HepG2 (cell line): ENCODE measurements around the gene CRLF1. TPM values are rescaled to one million over a fixed set of nuclear protein-coding genes. Genes with fewer than 3 reads are reported as not detected.

Experiments used
- ELK4 ChIP-seq: sonication (generic); formaldehyde crosslinking; IDR thresholded peaks from 2 replicates; pipeline ENCODE4 v1.9.0; 2021; ENCODE audit warnings: missing genetic modification reagents, borderline replicate concordance
- FOXO1 ChIP-seq: sonication (generic); formaldehyde crosslinking; IDR thresholded peaks from 2 replicates; pipeline ENCODE4 v1.4.0; 2020; ENCODE audit warnings: missing genetic modification reagents
- HES4 ChIP-seq: sonication (generic); formaldehyde crosslinking; IDR thresholded peaks from 2 replicates; pipeline ENCODE4 v1.9.0; 2021; ENCODE audit warnings: mild to moderate bottlenecking, missing genetic modification reagents, borderline replicate concordance
- HMGA1 ChIP-seq: sonication (generic); formaldehyde crosslinking; conservative IDR thresholded peaks from 2 replicates; pipeline ENCODE4 v1.4.0; 2020; ENCODE audit warnings: missing genetic modification reagents
- KLF13 ChIP-seq: sonication (generic); formaldehyde crosslinking; IDR thresholded peaks from 2 replicates; pipeline ENCODE4 v1.4.0; 2020; ENCODE audit warnings: mild to moderate bottlenecking, missing genetic modification reagents
- MAF1 ChIP-seq: sonication (generic); formaldehyde crosslinking; IDR thresholded peaks from 2 replicates; pipeline ENCODE4 v1.5.0; 2020; ENCODE audit warnings: missing genetic modification reagents, borderline replicate concordance
- MIXL1 ChIP-seq: IDR thresholded peaks from 2 replicates; pipeline ENCODE4 v1.6.1; 2016
- NR2C2 ChIP-seq: sonication (generic); formaldehyde crosslinking; IDR thresholded peaks from 2 replicates; pipeline ENCODE4 v1.4.0; 2020; ENCODE audit warnings: missing genetic modification reagents, mild to moderate bottlenecking, moderate library complexity, borderline replicate concordance
- PCBP2 ChIP-seq: fragments of 200-400 bp; formaldehyde crosslinking; optimal IDR thresholded peaks from 2 replicates; pipeline ENCODE3; 2018; ENCODE audit warnings: low read length, low read depth; ENCODE audit not compliant: poor library complexity, severe bottlenecking
- POLR2G ChIP-seq: fragments of 200-400 bp; formaldehyde crosslinking; IDR thresholded peaks from 2 replicates; pipeline ENCODE4 v1.6.1; 2018; ENCODE audit warnings: mild to moderate bottlenecking, low read depth, low read length, moderate library complexity
- SNAPC2 ChIP-seq: sonication (generic); formaldehyde crosslinking; IDR thresholded peaks from 2 replicates; pipeline ENCODE4 v1.8.1; 2022; ENCODE audit warnings: mild to moderate bottlenecking, missing genetic modification reagents
- U2AF1 ChIP-seq: fragments of 200-400 bp; formaldehyde crosslinking; optimal IDR thresholded peaks from 2 replicates; pipeline ENCODE3; 2017; ENCODE audit warnings: mild to moderate bottlenecking, low read depth, low read length
- ZBTB20 ChIP-seq: sonication (generic); formaldehyde crosslinking; IDR thresholded peaks from 2 replicates; pipeline ENCODE4 v1.8.1; 2023; ENCODE audit warnings: missing genetic modification reagents, low read depth, mild to moderate bottlenecking, borderline replicate concordance
- ZFAT ChIP-seq: sonication (generic); formaldehyde crosslinking; conservative IDR thresholded peaks from 2 replicates; pipeline ENCODE4 v1.8.1; 2023; ENCODE audit warnings: missing genetic modification reagents, inconsistent platforms
- ZNF33A ChIP-seq: sonication (generic); formaldehyde crosslinking; IDR thresholded peaks from 2 replicates; pipeline ENCODE4 v1.5.1; 2020; ENCODE audit warnings: missing genetic modification reagents, mild to moderate bottlenecking, moderate library complexity, borderline replicate concordance
- ZNF883 ChIP-seq: sonication (generic); formaldehyde crosslinking; IDR thresholded peaks from 2 replicates; pipeline ENCODE4 v1.5.1; 2020; ENCODE audit warnings: mild to moderate bottlenecking, missing genetic modification reagents; ENCODE audit errors: not compliant biosample characterization
- ZSCAN30 ChIP-seq: sonication (generic); formaldehyde crosslinking; IDR thresholded peaks from 2 replicates; pipeline ENCODE4 v1.5.0; 2020; ENCODE audit warnings: mild to moderate bottlenecking, missing genetic modification reagents
- polyA plus RNA-seq, 8 experiments: library from polyadenylated mRNA; depleted of rRNA in 3 of 8; stranded (reverse) in 7 of 8; unstranded in 1 of 8; fragments of >200 nt; fragmentation: Illumina TruSeq in 4 of 8; extraction: Trizol in 4 of 8; gene quantifications; 2 replicates each; pipeline versions ENCODE4 v1.2.1 to v1.2.3, GENCODE V29; 2011 to 2016; ENCODE audit warnings: low read depth in 4 of 8, missing spikeins in 1 of 8, mixed read lengths in 1 of 8; ENCODE audit not compliant: insufficient read depth in 1 of 8
- total RNA-seq, 5 experiments: library from RNA; depleted of rRNA; stranded (reverse); fragments of >200 nt; fragmentation: Illumina TruSeq; extraction: Trizol; gene quantifications; 2 replicates each; pipeline ENCODE4 v1.2.3, GENCODE V29; 2016; ENCODE audit warnings: low read depth in 1 of 5
- TF ChIP-seq, protein P1 (sequence below): sonication (generic); formaldehyde crosslinking; IDR thresholded peaks from 2 replicates; pipeline ENCODE4 v1.4.0; 2020; ENCODE audit warnings: missing genetic modification reagents, borderline replicate concordance
- TF ChIP-seq, protein P2 (sequence below): sonication (generic); formaldehyde crosslinking; IDR thresholded peaks from 2 replicates; pipeline ENCODE4 v1.8.0; 2022; ENCODE audit warnings: mild to moderate bottlenecking, missing genetic modification reagents
- TF ChIP-seq, protein P3 (sequence below): sonication (generic); formaldehyde crosslinking; IDR thresholded peaks from 2 replicates; pipeline ENCODE4 v1.4.0; 2020; ENCODE audit warnings: low read depth, mild to moderate bottlenecking, missing genetic modification reagents

The CRLF1 gene
- total and polyA plus RNA-seq, 2 of the 13 experiments (the other 11 are each of a cell fraction or from before 2014, with no cell fraction given) = 217 to 296 TPM

DNA sequence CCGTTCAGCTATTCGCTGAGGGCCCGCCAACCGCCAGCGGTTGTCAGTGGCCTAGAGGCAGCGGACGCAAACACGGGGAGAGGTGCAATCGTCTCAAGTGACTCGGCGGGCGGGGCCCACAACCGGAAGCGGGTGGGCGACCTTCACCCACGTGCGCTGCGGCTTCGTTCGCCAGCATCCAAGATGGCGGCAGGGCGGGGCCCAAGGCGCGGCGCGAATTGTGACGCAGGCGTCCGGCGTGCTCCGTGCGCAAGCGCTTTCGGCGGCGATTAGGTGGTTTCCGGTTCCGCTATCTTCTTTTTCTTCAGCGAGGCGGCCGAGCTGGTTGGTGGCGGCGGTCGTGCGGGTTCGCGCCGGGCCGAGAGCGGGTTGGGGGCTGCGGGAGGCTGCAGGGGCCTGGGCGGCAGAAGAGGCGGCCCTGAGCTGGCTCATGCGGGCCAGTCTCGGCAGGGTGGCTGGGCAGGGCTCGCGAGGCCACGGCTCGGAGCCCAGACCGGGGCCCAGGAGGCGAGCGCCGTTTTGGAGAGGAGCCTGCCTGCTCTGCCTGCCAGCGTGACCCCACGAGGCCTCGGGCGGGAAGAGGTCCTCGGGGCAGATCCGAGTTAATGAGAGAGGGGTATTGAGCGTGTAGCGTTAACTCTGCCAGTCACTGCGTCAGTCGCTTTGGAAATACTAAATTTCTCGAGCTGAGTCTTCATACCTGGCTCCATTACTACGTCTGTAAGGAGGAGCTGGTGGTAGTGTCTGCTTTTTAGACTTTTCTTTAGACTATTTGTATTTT lies 34.8 kb downstream of the CRLF1 start, which contains the start of gene UBA52 (continued):
- 0 out of 2 replicates have a peak, but pooled peaks have one; percentile 28 for TF ChIP-seq ZBTB20 (CRISPR knock-in tag)
- TF ChIP-seq ZSCAN30 (CRISPR knock-in tag) = no peak
- TF ChIP-seq FOXO1 (CRISPR knock-in tag) = peak; percentile 78
- peak; percentile 54 for TF ChIP-seq U2AF1
- no peak for TF ChIP-seq KLF13 (CRISPR knock-in tag)
- TF ChIP-seq, protein P1, sequence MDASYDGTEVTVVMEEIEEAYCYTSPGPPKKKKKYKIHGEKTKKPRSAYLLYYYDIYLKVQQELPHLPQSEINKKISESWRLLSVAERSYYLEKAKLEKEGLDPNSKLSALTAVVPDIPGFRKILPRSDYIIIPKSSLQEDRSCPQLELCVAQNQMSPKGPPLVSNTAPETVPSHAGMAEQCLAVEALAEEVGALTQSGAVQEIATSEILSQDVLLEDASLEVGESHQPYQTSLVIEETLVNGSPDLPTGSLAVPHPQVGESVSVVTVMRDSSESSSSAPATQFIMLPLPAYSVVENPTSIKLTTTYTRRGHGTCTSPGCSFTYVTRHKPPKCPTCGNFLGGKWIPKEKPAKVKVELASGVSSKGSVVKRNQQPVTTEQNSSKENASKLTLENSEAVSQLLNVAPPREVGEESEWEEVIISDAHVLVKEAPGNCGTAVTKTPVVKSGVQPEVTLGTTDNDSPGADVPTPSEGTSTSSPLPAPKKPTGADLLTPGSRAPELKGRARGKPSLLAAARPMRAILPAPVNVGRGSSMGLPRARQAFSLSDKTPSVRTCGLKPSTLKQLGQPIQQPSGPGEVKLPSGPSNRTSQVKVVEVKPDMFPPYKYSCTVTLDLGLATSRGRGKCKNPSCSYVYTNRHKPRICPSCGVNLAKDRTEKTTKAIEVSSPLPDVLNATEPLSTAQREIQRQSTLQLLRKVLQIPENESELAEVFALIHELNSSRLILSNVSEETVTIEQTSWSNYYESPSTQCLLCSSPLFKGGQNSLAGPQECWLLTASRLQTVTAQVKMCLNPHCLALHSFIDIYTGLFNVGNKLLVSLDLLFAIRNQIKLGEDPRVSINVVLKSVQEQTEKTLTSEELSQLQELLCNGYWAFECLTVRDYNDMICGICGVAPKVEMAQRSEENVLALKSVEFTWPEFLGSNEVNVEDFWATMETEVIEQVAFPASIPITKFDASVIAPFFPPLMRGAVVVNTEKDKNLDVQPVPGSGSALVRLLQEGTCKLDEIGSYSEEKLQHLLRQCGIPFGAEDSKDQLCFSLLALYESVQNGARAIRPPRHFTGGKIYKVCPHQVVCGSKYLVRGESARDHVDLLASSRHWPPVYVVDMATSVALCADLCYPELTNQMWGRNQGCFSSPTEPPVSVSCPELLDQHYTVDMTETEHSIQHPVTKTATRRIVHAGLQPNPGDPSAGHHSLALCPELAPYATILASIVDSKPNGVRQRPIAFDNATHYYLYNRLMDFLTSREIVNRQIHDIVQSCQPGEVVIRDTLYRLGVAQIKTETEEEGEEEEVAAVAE (CRISPR knock-in tag) = peak; percentile 89; the same call in 1 of the 2 replicates
- peak; percentile 93 for TF ChIP-seq NR2C2 (CRISPR knock-in tag)
- no peak; the same call in 1 of the 2 replicates for TF ChIP-seq HES4 (CRISPR knock-in tag)
- peak; percentile 76; the same call in 1 of the 2 replicates for TF ChIP-seq MIXL1 (CRISPR knock-in tag)
- peak; percentile 95 for TF ChIP-seq POLR2G
- TF ChIP-seq SNAPC2 (CRISPR knock-in tag) = no peak
- TF ChIP-seq MAF1 (CRISPR knock-in tag) = 0 out of 2 replicates have a peak, but pooled peaks have one; percentile 32
- TF ChIP-seq, protein P2, sequence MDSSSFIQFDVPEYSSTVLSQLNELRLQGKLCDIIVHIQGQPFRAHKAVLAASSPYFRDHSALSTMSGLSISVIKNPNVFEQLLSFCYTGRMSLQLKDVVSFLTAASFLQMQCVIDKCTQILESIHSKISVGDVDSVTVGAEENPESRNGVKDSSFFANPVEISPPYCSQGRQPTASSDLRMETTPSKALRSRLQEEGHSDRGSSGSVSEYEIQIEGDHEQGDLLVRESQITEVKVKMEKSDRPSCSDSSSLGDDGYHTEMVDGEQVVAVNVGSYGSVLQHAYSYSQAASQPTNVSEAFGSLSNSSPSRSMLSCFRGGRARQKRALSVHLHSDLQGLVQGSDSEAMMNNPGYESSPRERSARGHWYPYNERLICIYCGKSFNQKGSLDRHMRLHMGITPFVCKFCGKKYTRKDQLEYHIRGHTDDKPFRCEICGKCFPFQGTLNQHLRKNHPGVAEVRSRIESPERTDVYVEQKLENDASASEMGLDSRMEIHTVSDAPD (CRISPR knock-in tag) = 0 out of 2 replicates have a peak, but pooled peaks have one; percentile 47
- TF ChIP-seq, protein P3, sequence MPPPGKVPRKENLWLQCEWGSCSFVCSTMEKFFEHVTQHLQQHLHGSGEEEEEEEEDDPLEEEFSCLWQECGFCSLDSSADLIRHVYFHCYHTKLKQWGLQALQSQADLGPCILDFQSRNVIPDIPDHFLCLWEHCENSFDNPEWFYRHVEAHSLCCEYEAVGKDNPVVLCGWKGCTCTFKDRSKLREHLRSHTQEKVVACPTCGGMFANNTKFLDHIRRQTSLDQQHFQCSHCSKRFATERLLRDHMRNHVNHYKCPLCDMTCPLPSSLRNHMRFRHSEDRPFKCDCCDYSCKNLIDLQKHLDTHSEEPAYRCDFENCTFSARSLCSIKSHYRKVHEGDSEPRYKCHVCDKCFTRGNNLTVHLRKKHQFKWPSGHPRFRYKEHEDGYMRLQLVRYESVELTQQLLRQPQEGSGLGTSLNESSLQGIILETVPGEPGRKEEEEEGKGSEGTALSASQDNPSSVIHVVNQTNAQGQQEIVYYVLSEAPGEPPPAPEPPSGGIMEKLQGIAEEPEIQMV (CRISPR knock-in tag) = peak; percentile 93
- peak; percentile 80; the same call in 1 of the 2 replicates for TF ChIP-seq ELK4 (CRISPR knock-in tag)
- no peak for TF ChIP-seq ZNF33A (CRISPR knock-in tag)
- no peak for TF ChIP-seq ZFAT (CRISPR knock-in tag)
- TF ChIP-seq HMGA1 (CRISPR knock-in tag) = no peak
- peak; percentile 74 for TF ChIP-seq ZNF883 (CRISPR knock-in tag)
- no peak for TF ChIP-seq PCBP2
